Parathyroid adenoma (tissue), 2 donors: ENCODE results near the gene KLHL6.
A peak's percentile ranks its signal among the peaks of the same experiment; 100 is the strongest.
"Not testable (repeated sequence)": the region's sequence is repeated elsewhere in the genome, so short reads cannot be mapped to it uniquely, and the experiment has no call there.

Source experiments
- H2AFZ ChIP-seq: fragments of 300-600 bp; sonication (generic); one replicate; pipeline ENCODE4 v1.7.0; 2017; ENCODE audit warnings: antibody characterized with exemption, mild to moderate bottlenecking
- H3K27ac ChIP-seq: fragments of 300-600 bp; sonication (generic); one replicate; pipeline ENCODE4 v1.7.0; 2017
- H3K27me3 ChIP-seq: fragments of 300-600 bp; sonication (generic); one replicate; pipeline ENCODE4 v1.7.0; 2017; ENCODE audit warnings: low read length; ENCODE audit not compliant: control insufficient read depth, insufficient read depth
- H3K36me3 ChIP-seq: fragments of 300-600 bp; sonication (generic); one replicate; pipeline ENCODE4 v1.7.0; 2017; ENCODE audit warnings: low read length; ENCODE audit not compliant: control insufficient read depth, insufficient read depth
- H3K4me1 ChIP-seq: fragments of 300-600 bp; sonication (generic); one replicate; pipeline ENCODE4 v1.7.0; 2017; ENCODE audit warnings: control low read depth
- H3K4me2 ChIP-seq: fragments of 300-600 bp; sonication (generic); one replicate; pipeline ENCODE4 v1.7.0; 2017; ENCODE audit warnings: low read length
- H3K4me3 ChIP-seq: fragments of 300-600 bp; sonication (generic); one replicate; pipeline ENCODE4 v1.7.0; 2017; ENCODE audit warnings: low read depth, low read length
- H3K79me2 ChIP-seq: fragments of 300-600 bp; sonication (generic); one replicate; pipeline ENCODE4 v1.7.0; 2017; ENCODE audit warnings: control low read depth
- H3K9ac ChIP-seq: fragments of 300-600 bp; sonication (generic); one replicate; pipeline ENCODE4 v1.7.0; 2017; ENCODE audit warnings: mild to moderate bottlenecking
- H3K9me3 ChIP-seq: fragments of 300-600 bp; sonication (generic); one replicate; pipeline ENCODE4 v1.7.0; 2017; ENCODE audit warnings: low read length; ENCODE audit not compliant: control insufficient read depth
- TF ChIP-seq, protein P1 (sequence below): fragments of 300-600 bp; sonication (generic); IDR thresholded peaks from one replicate; pipeline ENCODE4 v1.7.0; 2017; ENCODE audit warnings: antibody characterized with exemption, mild to moderate bottlenecking
- donor health status: primary hyperparathyroidism.

Gene KLHL6

DNA sequence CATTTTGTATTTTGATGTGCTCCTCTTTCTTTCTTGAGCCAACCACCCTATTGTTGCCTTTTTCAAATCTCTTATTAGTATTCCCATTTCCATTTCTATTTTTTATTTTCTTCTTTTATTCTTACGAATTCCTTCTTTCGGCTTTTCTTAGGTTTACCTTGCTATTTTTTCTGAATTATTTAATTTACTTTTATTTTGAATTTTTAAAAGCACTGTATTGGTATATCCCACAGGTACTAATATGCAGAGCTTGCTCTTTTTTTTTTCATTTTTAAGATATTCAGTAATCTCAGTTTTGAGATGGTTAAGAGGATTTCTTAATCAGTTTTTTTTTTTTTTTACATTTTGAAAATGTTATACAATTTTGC lies 108.7 kb downstream of the KLHL6 start:
- H3K9me3 ChIP-seq, result no peaks in the 10 kb centered on the region
- peaks cover 5% of the 10 kb centered on the region for H3K4me1 ChIP-seq
- no peaks in the 10 kb centered on the region for H3K27me3 ChIP-seq
- TF ChIP-seq, protein P1, sequence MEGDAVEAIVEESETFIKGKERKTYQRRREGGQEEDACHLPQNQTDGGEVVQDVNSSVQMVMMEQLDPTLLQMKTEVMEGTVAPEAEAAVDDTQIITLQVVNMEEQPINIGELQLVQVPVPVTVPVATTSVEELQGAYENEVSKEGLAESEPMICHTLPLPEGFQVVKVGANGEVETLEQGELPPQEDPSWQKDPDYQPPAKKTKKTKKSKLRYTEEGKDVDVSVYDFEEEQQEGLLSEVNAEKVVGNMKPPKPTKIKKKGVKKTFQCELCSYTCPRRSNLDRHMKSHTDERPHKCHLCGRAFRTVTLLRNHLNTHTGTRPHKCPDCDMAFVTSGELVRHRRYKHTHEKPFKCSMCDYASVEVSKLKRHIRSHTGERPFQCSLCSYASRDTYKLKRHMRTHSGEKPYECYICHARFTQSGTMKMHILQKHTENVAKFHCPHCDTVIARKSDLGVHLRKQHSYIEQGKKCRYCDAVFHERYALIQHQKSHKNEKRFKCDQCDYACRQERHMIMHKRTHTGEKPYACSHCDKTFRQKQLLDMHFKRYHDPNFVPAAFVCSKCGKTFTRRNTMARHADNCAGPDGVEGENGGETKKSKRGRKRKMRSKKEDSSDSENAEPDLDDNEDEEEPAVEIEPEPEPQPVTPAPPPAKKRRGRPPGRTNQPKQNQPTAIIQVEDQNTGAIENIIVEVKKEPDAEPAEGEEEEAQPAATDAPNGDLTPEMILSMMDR, result no peak
- H3K4me2 ChIP-seq, result peak overlapping the region; percentile 89
- H3K4me3 ChIP-seq, result peak overlapping the region; percentile 96
- H2AFZ ChIP-seq, result peak overlapping the region; percentile 99
- H3K36me3 ChIP-seq, result no peaks in the 10 kb centered on the region
- peak overlapping the region; percentile 84 for H3K27ac ChIP-seq
- H3K79me2 ChIP-seq, result no peaks in the 10 kb centered on the region
- no peak overlapping the region for H3K9ac ChIP-seq

DNA sequence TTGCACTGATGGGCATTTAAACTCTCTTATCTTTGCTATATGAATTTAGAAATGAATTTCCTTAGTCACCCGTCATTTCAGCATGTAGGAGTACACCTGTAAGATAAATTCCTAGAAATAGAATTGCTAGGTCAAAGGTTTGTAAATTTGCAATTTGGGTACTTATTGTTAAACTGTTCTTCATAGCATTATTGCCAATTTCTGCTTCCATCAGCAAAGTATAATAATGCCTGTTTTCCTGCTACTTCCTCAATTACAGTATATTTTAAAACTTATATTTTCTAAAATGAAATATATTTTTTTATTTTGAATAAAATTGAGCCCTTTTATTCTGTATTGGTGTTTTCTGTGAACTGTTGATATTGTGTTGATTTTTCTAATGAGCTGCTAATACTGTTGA lies 110.8 kb downstream of the KLHL6 start:
- Histone ChIP-seq H3K4me3 (no peak overlapping the region), H3K36me3 (no peaks in the 10 kb centered on the region), H3K79me2 (no peaks in the 10 kb centered on the region), H3K4me2 (no peak overlapping the region), H2AFZ (no peak overlapping the region), H3K27ac (no peak overlapping the region), H3K4me1 (peaks cover 1% of the 10 kb centered on the region), H3K9me3 (no peaks in the 10 kb centered on the region), H3K27me3 (no peaks in the 10 kb centered on the region), H3K9ac (no peak overlapping the region)
- TF ChIP-seq, protein P1, result no peak

DNA sequence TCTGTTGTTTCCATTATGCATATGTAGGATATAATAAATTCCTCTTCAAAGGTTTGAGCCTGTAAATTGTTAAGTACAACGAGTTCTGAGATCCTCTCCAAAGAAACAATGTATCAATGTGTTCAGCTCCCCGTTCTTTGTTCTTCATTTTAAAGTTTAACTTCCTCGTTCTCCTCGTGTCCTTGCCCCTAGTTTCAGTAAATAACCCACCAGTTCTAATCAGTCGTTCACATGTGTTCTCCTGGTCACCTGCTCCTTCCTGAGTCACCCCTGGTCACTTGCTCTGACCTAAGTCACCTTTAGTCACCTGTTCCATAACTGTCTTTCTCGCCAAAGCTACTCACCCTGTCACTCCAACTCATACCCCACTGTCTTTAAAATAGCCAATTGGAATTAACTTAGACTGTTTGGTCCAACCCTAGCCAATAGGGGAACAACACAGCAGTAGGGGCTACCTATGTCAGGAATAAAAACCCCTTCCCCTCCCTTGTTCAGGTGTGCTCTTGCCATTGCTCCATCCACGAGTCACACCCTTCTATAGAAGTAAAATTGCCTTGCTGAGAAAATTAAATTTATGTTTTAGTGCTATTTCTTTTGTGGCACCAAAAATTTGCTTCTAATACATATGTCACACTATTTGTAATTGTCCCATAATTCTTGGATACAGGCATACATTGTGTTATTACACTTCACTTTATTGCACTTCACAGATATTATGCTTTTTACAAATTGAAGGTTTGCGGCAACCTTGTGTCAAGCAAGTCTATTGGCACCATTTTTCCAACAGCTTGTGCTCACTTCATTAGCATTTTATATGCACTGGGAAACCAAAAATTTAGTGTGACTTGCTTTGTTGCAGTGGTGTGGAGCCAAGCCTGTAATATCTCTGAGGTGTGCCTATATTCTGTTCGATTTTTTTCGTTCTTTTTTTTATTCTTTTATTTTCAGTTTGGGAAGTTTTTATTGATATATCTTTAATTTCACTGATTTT lies 111.8 kb downstream of the KLHL6 start:
- Histone ChIP-seq H3K9me3 (no peaks in the 10 kb centered on the region), H3K36me3 (no peaks in the 10 kb centered on the region), H3K27ac (no peak overlapping the region), H3K4me2 (no peak overlapping the region), H3K9ac (no peak overlapping the region), H3K79me2 (no peaks in the 10 kb centered on the region), H3K4me3 (no peak overlapping the region), H3K27me3 (no peaks in the 10 kb centered on the region), H2AFZ (no peak overlapping the region), H3K4me1 (peaks cover 5% of the 10 kb centered on the region)
- TF ChIP-seq, protein P1, result no peak

DNA sequence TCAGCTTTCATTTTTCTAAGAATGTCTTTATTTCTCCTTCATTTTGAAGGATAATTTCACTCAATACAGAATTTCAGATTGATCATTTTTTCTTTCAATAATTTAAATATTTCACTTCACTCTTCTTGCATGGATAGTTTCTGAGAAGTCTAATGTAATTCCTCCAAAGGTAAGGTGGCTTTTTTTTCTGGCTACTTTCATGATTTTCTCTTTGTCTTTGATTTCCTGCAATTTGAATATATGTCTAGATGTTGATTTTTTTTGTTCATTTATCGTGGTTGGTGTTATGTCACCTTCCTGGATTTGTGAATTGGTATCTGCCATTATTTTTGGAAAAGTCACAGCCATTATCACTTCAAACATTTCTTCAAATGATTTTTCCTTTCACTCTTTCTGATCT lies 112.5 kb downstream of the KLHL6 start:
- H3K9me3 ChIP-seq, result no peaks in the 10 kb centered on the region
- H2AFZ ChIP-seq, result no peak overlapping the region
- no peaks in the 10 kb centered on the region for H3K36me3 ChIP-seq
- peaks cover 11% of the 10 kb centered on the region for H3K4me1 ChIP-seq
- H3K27me3 ChIP-seq, result no peaks in the 10 kb centered on the region
- H3K79me2 ChIP-seq, result no peaks in the 10 kb centered on the region
- no peak overlapping the region for H3K4me3 ChIP-seq
- H3K4me2 ChIP-seq, result no peak overlapping the region
- no peak overlapping the region for H3K27ac ChIP-seq
- TF ChIP-seq, protein P1, result no peak
- H3K9ac ChIP-seq, result no peak overlapping the region

DNA sequence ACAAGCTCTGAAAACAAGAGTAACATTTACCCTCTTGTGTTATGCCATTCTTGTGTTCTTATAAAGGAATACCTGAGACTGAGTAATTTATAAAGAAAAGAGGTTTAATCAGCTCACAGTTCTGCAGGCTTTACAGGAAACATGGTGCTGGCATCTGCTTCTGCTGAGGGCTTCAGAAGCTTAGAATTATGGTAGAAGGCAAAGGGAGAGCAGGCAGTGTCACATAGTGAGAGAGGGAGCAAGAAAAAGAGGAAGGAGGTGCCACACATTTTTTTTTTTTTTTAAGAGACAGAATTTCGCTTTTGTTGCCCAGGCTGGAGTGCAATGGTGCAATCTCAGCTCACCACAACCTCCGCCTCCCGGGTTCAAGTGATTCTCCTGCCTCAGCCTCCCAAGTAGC lies 115.0 kb downstream of the KLHL6 start:
- H3K79me2 ChIP-seq, H3K27ac ChIP-seq, H3K9me3 ChIP-seq, H3K4me2 ChIP-seq, H3K36me3 ChIP-seq, H3K9ac ChIP-seq, H2AFZ ChIP-seq, H3K4me3 ChIP-seq, H3K27me3 ChIP-seq: not testable (repeated sequence)
- peaks cover 27% of the 10 kb centered on the region for H3K4me1 ChIP-seq
